GM12874 (cell line): Measurements from ENCODE around the gene MLXIP.
A peak's percentile ranks its signal among the peaks of the same experiment; 100 is the strongest.

Source experiments
- TF ChIP-seq, protein P1 (sequence below): IDR thresholded peaks from 2 replicates; pipeline ENCODE4 v1.5.1; 2011; ENCODE audit warnings: low read depth, mild to moderate bottlenecking, control low read depth, low read length, moderate library complexity; ENCODE audit not compliant: insufficient read depth

Gene MLXIP

DNA sequence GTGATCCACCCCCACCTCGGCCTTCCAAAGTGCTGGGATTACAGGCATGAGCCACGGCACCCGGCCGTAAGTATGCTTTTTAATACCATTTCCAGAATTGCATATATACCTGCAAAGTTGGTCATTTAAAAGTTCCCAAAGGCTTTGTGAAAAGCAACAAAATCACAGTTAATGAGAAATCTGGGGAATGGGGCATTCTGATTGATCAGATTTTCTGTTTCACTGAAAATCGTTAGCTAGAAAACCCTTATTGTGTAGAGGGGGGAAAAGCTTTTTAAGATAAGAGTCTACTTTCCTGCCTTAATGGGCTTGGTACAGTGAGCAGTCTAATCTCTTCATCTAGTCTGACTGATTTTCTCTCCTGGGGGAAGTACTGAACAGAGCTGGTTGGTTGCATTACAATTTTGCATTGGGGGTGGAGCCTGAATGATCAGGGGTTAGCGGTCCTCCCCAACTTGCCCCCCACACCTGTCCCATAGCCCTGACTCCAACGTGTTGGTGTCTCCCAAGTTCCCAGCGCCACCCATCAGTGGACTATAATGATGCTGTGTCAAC, 71.6 kb downstream of the MLXIP start:
- TF ChIP-seq, protein P1, sequence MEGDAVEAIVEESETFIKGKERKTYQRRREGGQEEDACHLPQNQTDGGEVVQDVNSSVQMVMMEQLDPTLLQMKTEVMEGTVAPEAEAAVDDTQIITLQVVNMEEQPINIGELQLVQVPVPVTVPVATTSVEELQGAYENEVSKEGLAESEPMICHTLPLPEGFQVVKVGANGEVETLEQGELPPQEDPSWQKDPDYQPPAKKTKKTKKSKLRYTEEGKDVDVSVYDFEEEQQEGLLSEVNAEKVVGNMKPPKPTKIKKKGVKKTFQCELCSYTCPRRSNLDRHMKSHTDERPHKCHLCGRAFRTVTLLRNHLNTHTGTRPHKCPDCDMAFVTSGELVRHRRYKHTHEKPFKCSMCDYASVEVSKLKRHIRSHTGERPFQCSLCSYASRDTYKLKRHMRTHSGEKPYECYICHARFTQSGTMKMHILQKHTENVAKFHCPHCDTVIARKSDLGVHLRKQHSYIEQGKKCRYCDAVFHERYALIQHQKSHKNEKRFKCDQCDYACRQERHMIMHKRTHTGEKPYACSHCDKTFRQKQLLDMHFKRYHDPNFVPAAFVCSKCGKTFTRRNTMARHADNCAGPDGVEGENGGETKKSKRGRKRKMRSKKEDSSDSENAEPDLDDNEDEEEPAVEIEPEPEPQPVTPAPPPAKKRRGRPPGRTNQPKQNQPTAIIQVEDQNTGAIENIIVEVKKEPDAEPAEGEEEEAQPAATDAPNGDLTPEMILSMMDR = no peak

DNA sequence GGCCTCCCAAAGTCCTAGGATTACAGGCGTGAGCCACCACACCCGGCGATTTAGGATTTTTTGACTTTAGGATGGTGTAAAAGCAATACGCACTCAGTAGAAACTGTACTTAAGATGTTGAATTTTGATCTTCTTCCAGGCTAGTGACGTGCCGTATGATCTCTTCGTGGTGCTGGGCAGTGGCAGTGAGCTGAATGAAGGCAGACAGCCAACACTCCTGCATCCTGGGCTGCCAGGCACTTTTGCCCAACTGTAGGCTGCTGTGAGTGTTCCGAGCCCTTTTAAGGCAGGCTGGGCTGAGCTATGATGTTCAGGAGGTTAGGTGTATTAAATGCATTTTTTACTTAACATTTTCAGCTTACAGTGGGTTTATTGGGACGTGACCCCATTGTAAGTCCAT, 74.2 kb downstream of the MLXIP start:
- TF ChIP-seq, protein P1 = no peak

DNA sequence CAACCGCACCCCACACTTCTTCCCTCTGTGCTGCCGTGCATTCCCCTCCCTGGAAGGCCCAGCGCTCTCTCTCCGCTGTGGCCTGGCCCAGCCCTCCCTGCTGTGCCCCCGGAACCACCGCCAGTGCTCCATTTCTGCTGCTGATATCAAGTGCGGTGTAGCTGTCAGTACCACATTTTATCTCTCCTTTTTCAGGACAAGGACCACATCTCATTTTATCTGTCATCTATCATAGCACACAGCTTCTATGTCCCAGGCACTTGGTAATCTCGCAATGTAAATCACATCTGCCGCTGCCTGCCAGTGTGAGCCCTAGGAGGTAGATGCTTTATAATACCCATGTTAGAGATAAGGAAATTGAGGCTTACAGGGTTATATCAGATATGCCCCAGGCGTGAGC, 77.1 kb downstream of the MLXIP start:
- TF ChIP-seq, protein P1 = no peak

DNA sequence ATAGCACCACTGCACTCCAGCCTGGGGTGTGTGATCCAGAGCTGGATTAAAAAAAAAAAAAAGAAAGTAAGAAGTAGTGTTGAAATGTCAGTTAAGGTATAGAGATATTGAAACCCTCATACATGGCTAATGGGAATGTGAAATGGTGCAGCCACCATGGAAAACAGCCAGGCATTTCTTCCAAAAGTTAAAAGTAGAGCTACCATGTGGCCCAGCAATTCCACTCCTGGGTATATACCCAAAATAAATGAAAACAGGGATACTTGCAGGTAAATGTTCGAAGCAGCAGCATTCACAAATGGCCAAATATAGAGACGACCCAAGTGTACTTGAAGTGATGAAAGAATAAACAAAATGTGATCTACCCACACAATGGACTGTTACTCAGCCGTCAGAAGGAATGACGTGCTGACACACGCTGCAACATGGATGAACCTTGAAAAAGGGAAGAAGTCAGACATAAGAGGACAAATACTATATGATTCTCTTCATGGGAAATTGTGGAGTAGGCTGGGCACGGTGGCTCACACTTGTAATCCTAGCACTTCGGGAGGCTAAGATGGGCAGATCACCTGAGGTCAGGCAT, 80.2 kb downstream of the MLXIP start:
- TF ChIP-seq, protein P1 = no peak

DNA sequence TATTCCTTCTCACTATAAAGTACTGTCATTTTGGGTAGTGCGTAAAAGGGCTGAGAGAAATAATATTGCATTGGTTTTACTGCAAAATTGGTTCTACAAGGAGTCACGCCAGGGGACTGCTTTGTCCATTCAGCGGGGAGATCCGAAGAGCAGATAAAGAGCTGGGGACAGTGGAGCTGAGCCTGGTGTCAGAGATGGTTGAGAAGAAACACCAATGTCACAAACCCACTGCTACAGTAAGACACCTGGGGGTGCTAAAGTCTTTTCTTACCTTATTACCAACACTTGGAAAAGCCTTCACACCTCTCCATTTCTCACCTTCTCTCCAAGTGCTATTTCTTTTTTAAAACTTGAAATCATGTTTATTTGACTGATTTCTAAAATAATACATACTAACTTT, 81.3 kb downstream of the MLXIP start:
- TF ChIP-seq, protein P1 = 0 out of 2 replicates have a peak, but pooled peaks have one; percentile 10

DNA sequence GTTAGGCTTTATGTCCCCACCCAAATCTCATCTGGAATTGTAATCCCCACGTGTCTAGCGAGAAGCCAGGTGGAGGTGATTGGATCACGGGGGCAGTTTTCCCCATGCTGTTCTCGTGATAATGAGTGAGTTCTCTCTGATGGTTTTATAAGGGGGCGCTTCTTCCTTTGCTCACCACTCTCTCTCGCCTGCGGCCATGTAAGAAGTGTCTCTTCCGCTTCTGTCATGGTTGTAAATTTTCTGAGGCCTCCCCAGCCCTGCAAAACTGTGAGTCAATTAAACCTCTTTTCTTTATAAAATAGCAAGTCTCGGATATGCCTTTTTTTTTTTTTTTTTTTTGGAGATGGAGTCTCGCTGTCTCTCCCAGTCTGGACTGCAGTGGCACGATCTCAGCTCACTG, 82.2 kb downstream of the MLXIP start:
- TF ChIP-seq, protein P1 = no peak

DNA sequence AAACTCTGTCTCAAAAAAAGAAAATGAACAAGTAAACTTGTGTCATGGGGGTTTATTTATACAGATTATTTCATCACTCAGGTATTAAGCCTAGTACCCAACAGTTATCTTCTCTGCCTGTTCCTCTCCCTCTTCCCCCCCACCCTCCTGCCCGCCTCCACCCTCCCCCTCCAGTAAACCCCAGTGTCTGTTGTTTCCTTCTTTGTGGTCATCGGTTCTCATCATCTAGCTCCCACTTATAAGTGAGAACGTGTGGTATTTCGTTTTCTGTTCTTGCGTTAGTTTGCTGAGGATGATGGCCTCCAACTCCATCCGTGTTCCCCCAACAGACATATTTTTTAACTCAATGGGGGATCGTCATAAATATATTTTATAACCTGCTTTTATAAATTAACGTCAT, 83.1 kb downstream of the MLXIP start:
- TF ChIP-seq, protein P1 = no peak
